A549 (cell line): ENCODE results near the gene TMEM222. TPM values are rescaled to one million over a fixed set of nuclear protein-coding genes. Genes with fewer than 3 reads are reported as not detected.

ENCODE experiments used
- ATAC-seq, 2 experiments: fragments of 200-7000 bp in 1 of 2; fragments of >200 bp in 1 of 2; cut with Nextera tagmentation in 1 of 2; cut with Tn5 transposase in 1 of 2; 3 replicates each; pipeline versions ENCODE4 v1.8.0 to v1.9.1; 2018 to 2020; ENCODE audit warnings: mild to moderate bottlenecking in 1 of 2, moderate library complexity in 1 of 2
- CTCF ChIA-PET: fragments of 300-600 bp; sonication (Branson Sonifier 250); formaldehyde crosslinking; extraction: SDS; loops from one replicate; lab custom pipeline; 2021; ENCODE audit warnings: antibody characterized with exemption, inconsistent platforms; lab: Yijun Ruan, JAX
- POLR2A ChIA-PET: fragments of 350-600 bp; formaldehyde crosslinking; extraction: SDS; loops from one replicate; lab custom pipeline; 2021; ENCODE audit warnings: antibody characterized with exemption, inconsistent platforms; lab: Yijun Ruan, JAX
- DNase-seq, 2 experiments: peaks; one replicate each; pipeline versions ENCODE4 v3.0.0 to v3.0.0-alpha.2; 2011 to 2016; ENCODE audit warnings: low read depth in 1 of 2, low spot score in 1 of 2
- FAIRE-seq: peaks from 2 replicates; lab custom pipeline; 2011; peaks lifted over from hg19 to GRCh38; lab: Jason Lieb, UNC
- H3K27ac ChIP-seq, 2 experiments: fragments of >200 bp; sonication (Bioruptor Twin); formaldehyde crosslinking; 3 replicates each; pipeline ENCODE4 v1.5.1; 2016 to 2017
- H3K4me1 ChIP-seq: fragments of >200 bp; sonication (Bioruptor Twin); formaldehyde crosslinking; 3 replicates; pipeline ENCODE4 v1.6.1; 2016
- H3K4me2 ChIP-seq: fragments of >200 bp; sonication (Bioruptor Twin); formaldehyde crosslinking; 3 replicates; pipeline ENCODE4 v1.6.1; 2016
- H3K4me3 ChIP-seq: fragments of >200 bp; sonication (Bioruptor Twin); formaldehyde crosslinking; 3 replicates; pipeline ENCODE4 v1.5.1; 2016
- H3K9me3 ChIP-seq: fragments of >200 bp; sonication (Bioruptor Twin); formaldehyde crosslinking; 3 replicates; pipeline ENCODE4 v1.6.1; 2016
- ATOH8 ChIP-seq: fragments of 250-450 bp; sonication (Bioruptor Pico); IDR thresholded peaks from 2 replicates; pipeline ENCODE4 v1.5.0; 2020; ENCODE audit warnings: low read depth, mild to moderate bottlenecking, moderate library complexity
- BHLHE40 ChIP-seq: IDR thresholded peaks from 2 replicates; pipeline ENCODE4 v1.6.1; 2012; ENCODE audit warnings: low read depth, low read length, inconsistent platforms
- CBX8 ChIP-seq: fragments of 200-600 bp; sonication (generic); IDR thresholded peaks from 2 replicates; pipeline ENCODE4 v1.6.1; 2016
- CHD2 ChIP-seq: fragments of 150-350 bp; IDR thresholded peaks from 2 replicates; pipeline ENCODE4 v1.6.1; 2014; ENCODE audit warnings: low read length; ENCODE audit not compliant: partially characterized antibody
- CTCF ChIP-seq: fragments of >200 bp; sonication (Bioruptor Twin); formaldehyde crosslinking; IDR thresholded peaks from 3 replicates; pipeline ENCODE4 v1.5.1; 2016
- E2F6 ChIP-seq: IDR thresholded peaks from 2 replicates; pipeline ENCODE4 v1.6.1; 2012; ENCODE audit warnings: low read depth, borderline replicate concordance
- EP300 ChIP-seq, 2 experiments: fragments of >200 bp; sonication (Bioruptor Twin); formaldehyde crosslinking; IDR thresholded peaks; 2 replicates in 1 of 2; 3 replicates in 1 of 2; pipeline ENCODE4 v1.6.1; 2016 to 2017
- ESRRA ChIP-seq: fragments of 150-350 bp; IDR thresholded peaks from 2 replicates; pipeline ENCODE4 v1.6.1; 2014; ENCODE audit warnings: mild to moderate bottlenecking, low read length, borderline replicate concordance
- HDAC2 ChIP-seq: fragments of 200-600 bp; sonication (generic); IDR thresholded peaks from 2 replicates; pipeline ENCODE4 v1.6.1; 2016
- HES2 ChIP-seq: fragments of >200 bp; sonication (Bioruptor Twin); formaldehyde crosslinking; IDR thresholded peaks from 2 replicates; pipeline ENCODE4 v1.6.1; 2016
- HMGXB4 ChIP-seq: fragments of 250-450 bp; sonication (Bioruptor Pico); IDR thresholded peaks from 2 replicates; pipeline ENCODE4 v1.5.0; 2021; ENCODE audit warnings: mild to moderate bottlenecking, moderate library complexity, borderline replicate concordance
- HOXA7 ChIP-seq: fragments of 250-450 bp; sonication (Bioruptor Pico); IDR thresholded peaks from 2 replicates; pipeline ENCODE4 v1.5.0; 2020; ENCODE audit warnings: mild to moderate bottlenecking, moderate library complexity
- HOXB13 ChIP-seq: fragments of 250-450 bp; sonication (Bioruptor Pico); IDR thresholded peaks from 2 replicates; pipeline ENCODE4 v1.5.0; 2020; ENCODE audit warnings: low read depth, mild to moderate bottlenecking, moderate library complexity
- HOXB5 ChIP-seq: fragments of 250-450 bp; sonication (Bioruptor Pico); IDR thresholded peaks from 2 replicates; pipeline ENCODE4 v1.5.0; 2020; ENCODE audit warnings: mild to moderate bottlenecking, moderate library complexity
- JUN ChIP-seq, 2 experiments: fragments of >200 bp; sonication (Bioruptor Twin); formaldehyde crosslinking; IDR thresholded peaks; 2 replicates in 1 of 2; 3 replicates in 1 of 2; pipeline ENCODE4 v1.6.1; 2016 to 2017
- JUNB ChIP-seq: fragments of >200 bp; sonication (Bioruptor Twin); formaldehyde crosslinking; IDR thresholded peaks from 2 replicates; pipeline ENCODE4 v1.6.1; 2016
- KDM1A ChIP-seq: fragments of 200-600 bp; sonication (generic); IDR thresholded peaks from 2 replicates; pipeline ENCODE4 v1.6.1; 2016; ENCODE audit warnings: low read depth, mild to moderate bottlenecking
- KDM5A ChIP-seq: fragments of 200-600 bp; sonication (generic); IDR thresholded peaks from 2 replicates; pipeline ENCODE4 v1.6.1; 2016; ENCODE audit warnings: antibody characterized with exemption, mild to moderate bottlenecking
- MYC ChIP-seq: IDR thresholded peaks from 2 replicates; pipeline ENCODE4 v1.6.1; 2012; ENCODE audit warnings: mild to moderate bottlenecking, inconsistent platforms, low read length, improper control_type of control experiment, borderline replicate concordance
- PHF8 ChIP-seq: fragments of 200-600 bp; sonication (generic); IDR thresholded peaks from 2 replicates; pipeline ENCODE4 v1.6.1; 2016; ENCODE audit warnings: low read depth, mild to moderate bottlenecking, antibody characterized with exemption, moderate library complexity, borderline replicate concordance
- RAD21 ChIP-seq, 2 experiments: fragments of >200 bp in 1 of 2; sonication (Bioruptor Twin) in 1 of 2; formaldehyde crosslinking in 1 of 2; IDR thresholded peaks in 1 of 2; conservative IDR thresholded peaks in 1 of 2; 2 replicates in 1 of 2; 3 replicates in 1 of 2; pipeline ENCODE4 v1.6.1; 2012 to 2018; ENCODE audit warnings: inconsistent platforms in 1 of 2
- RARB ChIP-seq: fragments of 250-450 bp; sonication (Bioruptor Pico); IDR thresholded peaks from 2 replicates; pipeline ENCODE4 v1.8.0; 2021; ENCODE audit warnings: mild to moderate bottlenecking, moderate library complexity
- RNF2 ChIP-seq: fragments of 200-600 bp; sonication (generic); IDR thresholded peaks from 2 replicates; pipeline ENCODE4 v1.6.1; 2016; ENCODE audit warnings: low read depth, mild to moderate bottlenecking, antibody characterized with exemption, moderate library complexity, borderline replicate concordance
- SMC3 ChIP-seq: fragments of >200 bp; sonication (Bioruptor Twin); formaldehyde crosslinking; IDR thresholded peaks from 3 replicates; pipeline ENCODE4 v1.6.1; 2018; ENCODE audit warnings: inconsistent platforms
- SREBF2 ChIP-seq: fragments of 450-650 bp; IDR thresholded peaks from 2 replicates; pipeline ENCODE4 v1.6.1; 2014; ENCODE audit warnings: mild to moderate bottlenecking, moderate library complexity
- TP53 ChIP-seq: fragments of 250-450 bp; sonication (Bioruptor Pico); IDR thresholded peaks from 2 replicates; pipeline ENCODE4 v1.5.0; 2021; ENCODE audit warnings: mild to moderate bottlenecking, moderate library complexity
- ZNF302 ChIP-seq: fragments of 250-450 bp; sonication (Bioruptor Pico); IDR thresholded peaks from 2 replicates; pipeline ENCODE4 v1.9.0; 2021; ENCODE audit warnings: inconsistent platforms, mild to moderate bottlenecking, moderate library complexity
- ZSCAN20 ChIP-seq: fragments of 250-450 bp; sonication (Bioruptor Pico); IDR thresholded peaks from 2 replicates; pipeline ENCODE4 v1.8.0; 2022; ENCODE audit warnings: mild to moderate bottlenecking, moderate library complexity
- WGBS: methylation state at CpG from one replicate; pipeline ENCODE4 v1.1.6; 2017; ENCODE audit errors: missing lambda C conversion rate; 5-methylcytosine and 5-hydroxymethylcytosine counted together
- polyA plus RNA-seq, 4 experiments: library from polyadenylated mRNA; depleted of rRNA in 3 of 4; stranded (reverse); fragments of >200 nt; fragmentation: RNase III in 1 of 4; extraction: RNeasy Plus Mini Kit Qiagen cat#74134 plus additional on column Dnase treatment in 1 of 4; gene quantifications; 2 replicates in 3 of 4; 3 replicates in 1 of 4; pipeline ENCODE4 v1.2.3, GENCODE V29; 2011 to 2017

Gene TMEM222
- polyA plus RNA-seq, 2 of the 4 experiments (the other 2 are of a cell fraction) = 28.4 to 30.0 TPM

GRCh38 chr1:27361553-27361952, 39.6 kb downstream of the TMEM222 start:
- TF ChIP-seq CHD2 (no peak), PHF8 (no peak), SREBF2 (no peak), MYC (no peak), RNF2 (no peak), CBX8 (no peak), E2F6 (no peak), HOXB5 (no peak), BHLHE40 (no peak), CTCF (no peak), HOXA7 (CRISPR knock-in tag) (no peak), RARB (CRISPR knock-in tag) (no peak)
- Histone ChIP-seq H3K9me3 (no peaks in the 10 kb centered on the region), H3K4me3 (no peak overlapping the region), H3K27ac (no peak overlapping the region), H3K4me1 (peaks cover 7% of the 10 kb centered on the region), H3K4me2 (no peak overlapping the region)
- POLR2A ChIA-PET = no interaction called here
- no peak for DNase-seq
- CTCF ChIA-PET = interaction anchor here (1.2 to 2.6 kb wide), 6 partner anchors 10 to 244 kb away, joined by 3 to 9 read pairs (median 4); no protein-coding TSS in a partner anchor
- ATAC-seq = no peak
- 79% methylated on average over 7 of the region's 8 CpGs for WGBS
- no peak for FAIRE-seq

- CTCF ChIA-PET = interaction anchor here (0.9 to 10.3 kb wide), 2 partner anchors 11 to 23 kb away, joined by 4 to 130 read pairs; no protein-coding TSS in a partner anchor
- DNase-seq (no peak), FAIRE-seq (no peak), ATAC-seq (no peak)
- Histone ChIP-seq H3K4me1 (peaks cover 14% of the 10 kb centered on the region), H3K4me2 (no peak overlapping the region), H3K27ac (no peak overlapping the region; a peak in 1 of 6 replicates), H3K4me3 (no peak overlapping the region), H3K9me3 (no peaks in the 10 kb centered on the region)
- 94% methylated on average over 13 of the region's 26 CpGs for WGBS
- POLR2A ChIA-PET = no interaction called here
- TF ChIP-seq JUN (IDR thresholded peaks at IDR 0.05) (no peak), ZNF302 (CRISPR knock-in tag) (no peak), ESRRA (no peak), RAD21 (conservative IDR thresholded peaks at IDR 0.05 in 1 of 2, IDR thresholded peaks at IDR 0.05 in 1 of 2) (no peak), MYC (no peak), KDM1A (no peak), ZSCAN20 (CRISPR knock-in tag) (no peak), HOXA7 (CRISPR knock-in tag) (no peak), SMC3 (no peak), KDM5A (no peak), EP300 (IDR thresholded peaks at IDR 0.05) (no peak), CTCF (no peak), HOXB13 (CRISPR knock-in tag) (no peak), JUNB (no peak), ATOH8 (CRISPR knock-in tag) (no peak), HMGXB4 (CRISPR knock-in tag) (no peak), TP53 (CRISPR knock-in tag) (no peak), HDAC2 (no peak), HES2 (no peak)
Measured at GRCh38 chr1:27363766-27364695, 42.1 kb downstream of the TMEM222 start.
